HG03439 (cell line): ENCODE measurements around the gene SUDS3.
A peak's percentile ranks its signal among the peaks of the same experiment; 100 is the strongest.

ENCODE experiments used
- ATAC-seq: cut with Tn5 transposase; IDR thresholded peaks from one replicate; pipeline ENCODE4 v1.9.1; 2021; ENCODE audit warnings: mild to moderate bottlenecking, moderate library complexity; ENCODE audit not compliant: unreplicated experiment

The SUDS3 gene

GRCh38 chr12:118355843-118356242, 20.5 kb upstream of the SUDS3 start:
- no peak for ATAC-seq

- no peak for ATAC-seq
These were observed 19.5 kb upstream of the SUDS3 start for GRCh38 chr12:118356809-118357256.

DNA sequence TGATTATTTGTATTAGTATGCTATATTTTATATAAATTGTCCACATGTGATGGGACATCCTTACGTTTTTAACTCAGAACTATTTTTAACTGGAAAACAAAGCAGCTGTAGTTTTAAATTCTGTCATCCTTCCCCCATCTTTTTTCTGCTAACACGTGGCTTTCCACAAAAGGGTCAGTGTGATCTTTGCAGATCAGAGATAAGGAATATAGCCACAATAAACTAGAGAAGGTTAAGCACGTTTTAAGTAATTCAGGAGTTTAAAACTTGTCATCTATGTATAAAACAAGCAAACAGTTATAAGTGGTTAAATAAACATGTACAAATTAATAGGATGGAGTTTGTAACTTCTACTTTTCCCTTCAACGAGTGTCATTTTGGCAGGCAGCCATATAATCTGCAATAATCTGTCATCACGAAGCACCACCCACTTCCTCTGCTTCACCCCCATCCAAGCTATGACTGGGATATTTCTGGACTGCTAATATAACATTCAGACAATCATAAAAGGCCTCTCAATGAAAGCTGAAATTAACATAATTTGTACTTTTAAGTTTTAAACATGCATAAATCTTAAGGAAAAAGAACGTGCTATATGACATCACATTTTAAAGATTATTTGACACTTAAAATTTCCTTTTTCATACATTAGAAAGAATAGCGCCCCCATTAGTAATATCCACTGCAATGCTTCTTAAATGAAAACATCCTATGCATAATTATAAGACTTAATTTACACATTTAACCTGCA, 18.9 kb upstream of the SUDS3 start:
- peak; percentile 66 for ATAC-seq

GRCh38 chr12:118358008-118358359, 18.4 kb upstream of the SUDS3 start:
- no peak for ATAC-seq

GRCh38 chr12:118358612-118359540, 17.5 kb upstream of the SUDS3 start:
- ATAC-seq, result no peak

- ATAC-seq, result no peak
These were observed 16.8 kb upstream of the SUDS3 start for GRCh38 chr12:118359541-118359915.

DNA sequence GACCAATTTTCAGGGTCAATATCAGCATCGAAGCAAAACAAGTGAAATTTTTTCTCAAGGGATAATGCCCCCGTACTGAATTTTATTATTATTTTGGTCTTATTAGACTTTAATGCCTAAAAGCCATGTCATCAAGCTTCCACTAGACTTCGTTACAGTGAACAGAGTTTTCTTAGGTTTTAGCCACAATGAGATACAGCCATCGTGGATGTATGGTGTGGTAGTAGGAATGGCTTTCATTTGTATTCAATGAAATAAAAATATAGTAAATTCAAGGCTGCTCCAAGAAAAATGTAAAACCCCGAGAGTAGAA, 15.3 kb upstream of the SUDS3 start:
- no peak for ATAC-seq

GRCh38 chr12:118361889-118362288, 14.5 kb upstream of the SUDS3 start:
- no peak for ATAC-seq

- no peak for ATAC-seq
These were observed 7.5 kb upstream of the SUDS3 start for GRCh38 chr12:118368821-118369220.

GRCh38 chr12:118370601-118371000, 5.8 kb upstream of the SUDS3 start:
- ATAC-seq, result no peak

DNA sequence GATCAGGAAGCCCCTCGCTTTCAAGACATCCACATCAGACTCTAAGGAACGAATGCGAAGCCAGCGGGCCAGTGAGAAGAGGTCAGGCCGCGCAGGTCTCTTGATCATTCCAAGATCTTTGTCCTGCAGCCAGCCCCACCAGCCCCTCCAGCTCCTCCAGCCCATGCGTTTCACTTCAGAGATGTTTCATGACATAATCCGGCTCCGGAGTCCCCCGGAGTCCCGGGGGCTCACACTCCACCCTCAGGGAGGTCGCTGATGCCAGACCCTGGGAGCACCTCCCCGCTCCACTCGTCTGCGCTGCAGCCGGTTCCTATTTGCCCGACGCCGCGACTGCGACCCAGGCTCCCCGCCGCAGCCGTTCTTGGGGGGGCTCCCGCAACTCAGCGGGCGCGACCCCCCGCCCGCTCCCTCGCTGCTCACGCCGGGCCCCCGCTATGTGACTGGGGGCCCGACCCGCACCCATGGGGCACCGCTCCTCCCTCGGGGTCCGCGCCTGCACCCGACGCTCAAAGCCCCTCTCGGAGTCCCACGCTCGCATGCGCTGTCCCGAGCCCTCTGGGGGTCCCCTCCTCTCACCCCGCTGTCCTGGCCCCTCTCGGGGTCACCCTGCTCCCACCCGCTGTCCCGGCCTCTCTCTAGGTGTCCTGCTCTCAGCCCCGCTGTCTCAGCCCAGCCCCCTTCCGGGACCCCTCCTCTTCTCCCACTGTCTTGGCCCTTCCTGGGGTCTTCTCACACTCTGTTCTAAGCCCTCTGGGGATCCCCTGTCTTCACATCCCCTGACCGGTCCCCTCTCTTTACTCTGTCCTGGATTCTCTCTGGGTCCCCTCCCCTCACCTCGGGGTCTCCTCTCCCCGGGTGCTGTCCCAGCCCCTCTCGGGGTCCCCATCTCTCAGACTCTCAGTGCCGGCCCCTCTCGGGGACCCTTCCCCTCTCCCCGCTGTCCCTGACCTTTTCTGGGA, 4.8 kb upstream of the SUDS3 start:
- ATAC-seq, result no peak

DNA sequence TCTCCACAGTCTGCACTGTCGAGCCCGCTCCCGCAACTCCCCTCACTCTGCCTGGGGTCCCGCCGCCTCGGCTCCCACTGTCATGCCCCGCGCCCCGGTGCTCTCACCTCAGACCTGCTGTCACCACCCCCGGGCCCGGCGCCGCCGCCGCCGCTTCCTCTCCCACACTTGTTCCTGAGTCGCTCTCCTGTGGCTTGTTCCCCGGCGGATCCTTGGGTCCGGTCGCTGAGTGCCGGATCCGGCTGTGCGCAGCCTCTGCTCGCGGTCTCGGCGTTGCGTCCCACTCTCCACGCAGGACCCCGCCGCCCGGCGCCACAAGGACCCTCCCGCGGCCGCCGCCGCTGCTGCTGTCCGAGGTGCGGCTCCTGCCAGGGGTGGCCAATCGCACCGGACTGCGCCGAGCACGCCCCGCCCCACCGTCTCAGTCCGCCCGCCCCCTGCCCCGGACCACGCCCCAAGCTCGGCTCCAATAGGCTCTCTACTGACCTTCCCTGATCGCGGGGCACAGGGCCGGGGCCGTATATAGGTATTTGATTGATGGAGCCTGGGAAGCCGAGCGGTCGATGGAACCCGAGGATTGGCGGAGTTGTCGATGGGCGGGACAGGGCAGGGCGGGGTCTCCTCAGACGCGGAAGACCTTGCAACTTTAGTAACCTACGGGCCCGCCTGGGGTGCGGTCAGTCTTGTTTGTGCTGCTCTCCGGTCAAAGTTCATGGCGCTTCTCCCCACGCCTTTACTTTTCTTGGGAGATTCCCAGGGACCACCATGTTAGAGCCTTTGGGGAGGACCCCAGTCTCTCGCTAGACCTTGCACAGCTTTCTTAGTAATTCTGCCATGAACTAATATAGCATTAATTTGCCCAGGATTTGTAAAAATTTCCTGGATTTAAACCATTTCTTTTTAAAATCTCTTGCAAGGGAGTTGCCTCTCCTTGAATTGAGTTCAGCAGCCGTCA, 3.5 kb upstream of the SUDS3 start, which contains the start of gene TAOK3:
Gene TAOK3 (minus strand): TSS at position 367 of the 955 bp plus-strand sequence. CDS start 117,340 bp downstream, outside the sequence.
- ATAC-seq, result peak; percentile 85

DNA sequence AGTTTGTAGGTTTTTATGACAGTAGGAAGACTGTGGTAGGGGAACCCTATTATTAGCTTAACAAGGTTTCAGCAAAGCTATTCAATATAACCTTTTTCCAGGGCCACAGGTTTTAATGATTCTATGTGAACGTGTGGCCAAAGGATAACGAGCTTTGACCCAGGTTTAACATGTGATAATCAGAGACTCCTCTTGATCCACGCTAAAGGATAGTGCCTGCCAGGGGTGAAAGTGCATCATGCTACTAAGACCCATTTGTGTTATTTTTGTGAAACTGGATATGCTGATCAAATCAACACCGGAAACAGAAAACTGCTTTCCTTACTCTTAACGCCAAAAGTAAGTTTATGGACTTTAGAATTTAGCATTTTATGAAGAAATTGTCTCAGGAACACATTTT, 2.7 kb upstream of the SUDS3 start:
- ATAC-seq, result no peak

DNA sequence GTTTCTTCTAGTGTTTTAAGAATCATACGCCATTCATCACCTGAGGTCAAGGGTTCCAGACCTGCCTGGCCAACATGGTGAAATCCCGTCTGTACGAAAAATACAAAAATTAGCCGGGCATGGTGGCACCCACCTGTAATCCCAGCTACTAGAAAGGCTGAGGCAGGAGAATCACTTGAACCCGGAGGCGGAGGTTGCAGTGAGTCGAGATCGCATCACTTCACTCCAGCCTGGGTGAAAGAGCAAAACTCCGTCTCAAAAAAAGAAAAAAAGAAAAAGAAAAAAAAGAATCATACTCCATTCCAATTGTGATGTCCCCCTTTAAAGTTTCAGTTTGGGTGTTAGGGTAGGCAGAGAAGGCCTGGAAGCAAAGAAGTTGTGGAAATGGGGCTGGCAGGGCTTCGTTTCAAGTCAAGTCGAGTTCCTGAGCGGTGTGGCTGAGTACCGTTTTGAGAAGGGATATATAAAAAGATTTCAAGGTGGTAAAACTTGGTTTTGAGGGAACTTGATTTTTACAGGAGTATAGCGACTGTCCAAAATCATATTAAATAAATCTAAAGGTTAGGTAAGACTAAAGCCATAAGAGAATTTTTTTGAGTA, 2.1 kb upstream of the SUDS3 start:
- ATAC-seq, result no peak

DNA sequence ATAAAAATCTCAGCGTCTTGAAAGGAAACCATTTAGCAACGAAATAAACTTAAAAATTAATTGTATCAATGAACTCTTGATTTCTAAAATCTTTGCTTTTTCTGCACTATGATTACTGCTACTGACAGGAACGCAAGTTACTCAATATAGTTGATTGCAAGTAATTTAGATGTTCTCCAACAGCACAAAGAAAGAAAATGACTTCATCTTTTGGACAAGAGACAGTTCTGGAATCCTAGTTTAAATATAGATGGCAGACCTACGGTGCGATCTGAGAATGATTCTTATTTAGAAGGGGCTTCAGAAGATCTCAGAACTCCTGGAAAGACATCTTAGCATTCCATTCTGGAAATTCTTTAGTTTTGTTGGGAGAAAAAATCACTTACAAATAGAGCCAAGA, 1.4 kb upstream of the SUDS3 start:
- ATAC-seq, result no peak

- ATAC-seq, result no peak
These were observed 1.0 kb upstream of the SUDS3 start for GRCh38 chr12:118375348-118375747.

- no peak for ATAC-seq
These were observed 897 bp downstream of the SUDS3 start for GRCh38 chr12:118377021-118377883.

GRCh38 chr12:118377884-118378470, 1.6 kb downstream of the SUDS3 start:
- no peak for ATAC-seq
